BE2C (cell line): Measurements from ENCODE around the gene CPSF2.
"Not testable (repeated sequence)": the region's sequence is repeated elsewhere in the genome, so short reads cannot be mapped to it uniquely, and the experiment has no call there.

Source experiments
- DNase-seq: peaks from one replicate; pipeline ENCODE4 v3.0.0-alpha.2; 2020
- H3K27me3 ChIP-seq: fragments of 250-450 bp; sonication (Bioruptor Pico); 2 replicates; pipeline ENCODE4 v1.5.1; 2020; ENCODE audit warnings: mild to moderate bottlenecking
- H3K36me3 ChIP-seq: fragments of 250-450 bp; sonication (Bioruptor Pico); 2 replicates; pipeline ENCODE4 v1.5.1; 2020; ENCODE audit warnings: mild to moderate bottlenecking
- H3K4me1 ChIP-seq: fragments of 250-450 bp; sonication (Bioruptor Pico); 2 replicates; pipeline ENCODE4 v1.5.1; 2020
- H3K4me3 ChIP-seq: 2 replicates; pipeline ENCODE4 v1.5.1; 2011; ENCODE audit warnings: low read depth, low read length
- H3K9me3 ChIP-seq: fragments of 250-450 bp; sonication (Bioruptor Pico); 2 replicates; pipeline ENCODE4 v1.5.1; 2020
- TF ChIP-seq, protein P1 (sequence below): IDR thresholded peaks from 2 replicates; pipeline ENCODE4 v1.5.1; 2012; ENCODE audit warnings: mild to moderate bottlenecking, low read depth, low read length

The CPSF2 gene

DNA sequence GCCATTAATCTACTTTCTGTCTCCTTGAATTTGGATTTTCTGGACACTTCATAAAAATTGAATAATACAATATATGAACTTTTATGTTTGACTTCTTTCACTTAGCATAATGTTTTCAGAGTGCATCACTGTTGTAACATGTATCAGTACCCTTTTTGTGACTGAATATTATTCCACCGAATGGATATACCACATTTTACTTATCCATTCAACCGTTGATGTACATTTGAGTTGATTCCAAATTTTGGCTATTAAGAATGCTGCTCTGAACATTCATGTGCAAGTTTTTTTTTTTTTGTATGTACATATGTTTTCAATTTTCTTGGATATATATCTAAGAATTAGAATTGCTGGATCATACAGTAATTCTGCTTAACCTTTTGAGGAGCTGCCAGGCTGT, 43.2 kb downstream of the CPSF2 start:
- Histone ChIP-seq H3K36me3 (peaks cover 55% of the 10 kb centered on the region), H3K27me3 (no peaks in the 10 kb centered on the region), H3K4me1 (no peaks in the 10 kb centered on the region), H3K4me3 (no peak overlapping the region), H3K9me3 (no peaks in the 10 kb centered on the region)
- DNase-seq, result no peak
- TF ChIP-seq, protein P1, sequence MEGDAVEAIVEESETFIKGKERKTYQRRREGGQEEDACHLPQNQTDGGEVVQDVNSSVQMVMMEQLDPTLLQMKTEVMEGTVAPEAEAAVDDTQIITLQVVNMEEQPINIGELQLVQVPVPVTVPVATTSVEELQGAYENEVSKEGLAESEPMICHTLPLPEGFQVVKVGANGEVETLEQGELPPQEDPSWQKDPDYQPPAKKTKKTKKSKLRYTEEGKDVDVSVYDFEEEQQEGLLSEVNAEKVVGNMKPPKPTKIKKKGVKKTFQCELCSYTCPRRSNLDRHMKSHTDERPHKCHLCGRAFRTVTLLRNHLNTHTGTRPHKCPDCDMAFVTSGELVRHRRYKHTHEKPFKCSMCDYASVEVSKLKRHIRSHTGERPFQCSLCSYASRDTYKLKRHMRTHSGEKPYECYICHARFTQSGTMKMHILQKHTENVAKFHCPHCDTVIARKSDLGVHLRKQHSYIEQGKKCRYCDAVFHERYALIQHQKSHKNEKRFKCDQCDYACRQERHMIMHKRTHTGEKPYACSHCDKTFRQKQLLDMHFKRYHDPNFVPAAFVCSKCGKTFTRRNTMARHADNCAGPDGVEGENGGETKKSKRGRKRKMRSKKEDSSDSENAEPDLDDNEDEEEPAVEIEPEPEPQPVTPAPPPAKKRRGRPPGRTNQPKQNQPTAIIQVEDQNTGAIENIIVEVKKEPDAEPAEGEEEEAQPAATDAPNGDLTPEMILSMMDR, result no peak

DNA sequence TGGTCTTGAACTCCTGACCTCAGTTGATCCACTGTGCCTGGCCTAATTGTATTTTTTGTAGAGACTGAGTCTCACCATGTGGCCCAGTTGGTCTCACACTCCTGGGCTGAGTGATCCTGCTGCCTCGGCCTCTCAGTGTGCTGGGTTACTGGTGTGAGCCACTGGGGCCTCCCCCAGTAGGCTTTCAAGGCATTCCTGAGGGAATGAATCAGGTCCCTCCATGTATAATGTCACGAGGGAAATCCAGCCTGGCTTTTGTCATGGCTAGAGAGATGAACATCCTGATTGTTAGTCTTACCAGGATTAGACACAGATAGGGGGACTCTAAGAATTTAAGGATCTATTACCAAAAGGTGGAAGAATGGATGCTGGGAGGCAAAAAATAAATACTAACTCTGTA, 51.9 kb downstream of the CPSF2 start:
- no peak overlapping the region for H3K4me3 ChIP-seq
- TF ChIP-seq, protein P1, result no peak
- no peaks in the 10 kb centered on the region for H3K36me3 ChIP-seq
- no peaks in the 10 kb centered on the region for H3K4me1 ChIP-seq
- no peaks in the 10 kb centered on the region for H3K27me3 ChIP-seq
- no peak for DNase-seq
- no peaks in the 10 kb centered on the region for H3K9me3 ChIP-seq

DNA sequence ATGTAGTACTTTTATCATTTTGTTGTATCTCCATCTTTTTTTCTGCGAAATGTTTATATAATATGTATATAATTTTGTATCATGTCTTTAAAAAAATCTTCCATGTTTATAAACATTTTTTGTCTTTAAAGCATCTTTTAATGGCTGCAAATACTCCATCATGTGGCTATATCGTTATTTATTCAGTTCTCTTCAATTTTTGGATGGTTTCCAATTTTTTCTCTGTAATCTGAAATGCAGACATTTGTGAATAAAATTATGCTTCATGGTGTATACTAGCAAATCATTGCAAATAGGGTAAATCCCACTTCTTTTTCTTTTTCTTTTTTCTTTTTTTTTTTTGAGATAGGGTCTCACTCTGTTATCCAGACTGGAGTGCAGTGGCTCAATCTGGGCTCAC, 54.0 kb downstream of the CPSF2 start:
- no peak for DNase-seq
- H3K36me3 ChIP-seq, result no peaks in the 10 kb centered on the region
- H3K9me3 ChIP-seq, result no peaks in the 10 kb centered on the region
- H3K4me1 ChIP-seq, result no peaks in the 10 kb centered on the region
- TF ChIP-seq, protein P1, result no peak
- no peaks in the 10 kb centered on the region for H3K27me3 ChIP-seq
- H3K4me3 ChIP-seq, result no peak overlapping the region

DNA sequence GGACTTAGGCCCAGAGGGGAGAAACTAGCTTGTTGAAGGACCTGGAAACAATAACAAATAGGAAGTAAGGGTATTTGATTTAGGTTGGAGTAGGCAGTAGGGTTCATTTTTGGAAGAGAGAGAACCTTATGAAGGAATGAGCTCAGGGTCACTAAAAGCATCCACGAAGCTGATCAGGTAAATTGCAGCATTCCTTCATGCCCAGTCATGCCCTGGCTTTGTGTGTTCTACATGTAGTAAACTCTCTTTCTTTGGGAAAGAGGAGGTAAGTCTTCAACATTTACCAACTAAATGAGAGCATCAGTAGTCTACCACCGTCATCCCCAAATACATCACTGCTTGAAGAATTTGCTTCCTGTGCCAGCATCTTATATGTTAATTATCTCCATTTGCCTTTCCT, 54.7 kb downstream of the CPSF2 start:
- no peak for DNase-seq
- no peaks in the 10 kb centered on the region for H3K4me1 ChIP-seq
- no peaks in the 10 kb centered on the region for H3K9me3 ChIP-seq
- H3K27me3 ChIP-seq, result no peaks in the 10 kb centered on the region
- no peak overlapping the region for H3K4me3 ChIP-seq
- TF ChIP-seq, protein P1, result no peak
- no peaks in the 10 kb centered on the region for H3K36me3 ChIP-seq

DNA sequence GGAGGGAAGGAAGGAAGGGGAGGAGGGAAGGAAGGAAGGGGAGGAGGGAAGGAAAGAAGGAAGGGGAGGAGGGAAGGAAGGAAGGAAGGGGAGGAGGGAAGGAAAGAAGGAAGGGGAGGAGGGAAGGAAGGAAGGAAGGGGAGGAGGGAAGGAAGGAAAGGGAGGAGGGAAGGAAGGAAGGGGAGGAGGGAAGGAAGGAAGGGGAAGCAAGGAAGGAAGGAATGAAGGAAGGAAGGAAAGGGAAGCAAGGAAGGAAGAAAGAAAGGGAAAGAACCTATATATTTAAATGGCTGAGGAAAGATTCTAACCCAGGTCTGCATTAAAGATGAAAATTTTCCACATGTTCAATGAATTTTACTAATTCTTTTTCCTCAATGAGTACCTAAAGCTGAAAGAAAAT, 57.4 kb downstream of the CPSF2 start:
- H3K4me1 ChIP-seq, H3K36me3 ChIP-seq, DNase-seq, H3K27me3 ChIP-seq, H3K9me3 ChIP-seq, H3K4me3 ChIP-seq: not testable (repeated sequence)

DNA sequence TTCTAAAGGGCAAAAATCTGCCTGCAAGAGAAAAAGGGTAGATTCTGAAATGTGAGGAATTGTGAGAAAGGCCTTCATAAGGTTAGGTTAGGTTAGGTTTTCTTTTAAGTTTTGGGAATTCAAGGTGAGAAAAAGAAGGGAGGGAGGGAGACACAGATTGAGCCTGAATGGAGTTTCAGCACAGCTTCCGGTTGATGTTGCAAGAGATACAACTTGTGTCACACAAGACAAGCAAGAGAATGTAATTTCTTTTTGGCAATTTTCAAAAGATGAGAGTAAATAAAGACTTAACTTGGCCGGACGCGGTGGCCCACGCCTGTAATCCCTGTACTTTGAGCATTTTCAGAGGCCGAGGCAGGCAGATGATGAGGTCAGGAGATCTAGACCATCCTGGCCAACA, 63.8 kb downstream of the CPSF2 start:
- no peaks in the 10 kb centered on the region for H3K9me3 ChIP-seq
- H3K36me3 ChIP-seq, result no peaks in the 10 kb centered on the region
- H3K27me3 ChIP-seq, result no peaks in the 10 kb centered on the region
- no peak for DNase-seq
- TF ChIP-seq, protein P1, result no peak
- no peaks in the 10 kb centered on the region for H3K4me1 ChIP-seq
- H3K4me3 ChIP-seq, result no peak overlapping the region

DNA sequence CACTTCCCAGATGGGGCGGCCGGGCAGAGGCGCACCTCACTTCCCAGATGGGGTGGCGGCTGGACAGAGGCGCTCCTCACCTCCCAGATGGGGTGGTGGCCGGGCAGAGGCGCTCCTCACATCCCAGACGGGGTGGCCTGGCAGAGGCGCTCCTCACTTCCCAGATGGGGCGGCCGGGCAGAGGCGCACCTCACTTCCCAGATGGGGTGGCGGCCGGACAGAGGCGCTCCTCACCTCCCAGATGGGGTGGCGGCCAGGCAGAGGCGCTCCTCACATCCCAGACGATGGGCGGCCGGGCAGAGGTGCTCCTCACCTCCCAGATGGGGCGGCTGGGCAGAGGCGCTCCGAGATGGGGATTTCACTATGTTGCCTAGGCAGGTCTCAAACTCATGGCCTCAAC, 65.8 kb downstream of the CPSF2 start:
- H3K4me1 ChIP-seq, H3K27me3 ChIP-seq, H3K9me3 ChIP-seq, DNase-seq, H3K36me3 ChIP-seq, H3K4me3 ChIP-seq: not testable (repeated sequence)
